Suprapubic skin (tissue), 4 donors: ENCODE measurements around the gene SCP2D1. TPM values are rescaled to one million over a fixed set of nuclear protein-coding genes. Genes with fewer than 3 reads are reported as not detected.

Experiments used
- DNase-seq, 2 donors: peaks; one replicate each; pipeline ENCODE4 v3.0.0-alpha.2; 2019; ENCODE audit warnings: low spot score in 2 of 2
- H3K27ac ChIP-seq: fragments of 200-600 bp; sonication (generic); one replicate; pipeline ENCODE4 v1.5.1; 2019
- H3K27me3 ChIP-seq: fragments of 200-600 bp; sonication (generic); one replicate; pipeline ENCODE4 v1.5.1; 2019
- H3K36me3 ChIP-seq: fragments of 200-600 bp; sonication (generic); one replicate; pipeline ENCODE4 v1.5.1; 2019
- H3K4me1 ChIP-seq: fragments of 200-600 bp; sonication (generic); one replicate; pipeline ENCODE4 v1.5.1; 2019
- H3K4me3 ChIP-seq: fragments of 200-600 bp; sonication (generic); one replicate; pipeline ENCODE4 v1.5.1; 2019; ENCODE audit warnings: mild to moderate bottlenecking
- H3K9me3 ChIP-seq: fragments of 200-600 bp; sonication (generic); one replicate; pipeline ENCODE4 v1.5.1; 2019
- EP300 ChIP-seq: sonication (generic); formaldehyde crosslinking; IDR thresholded peaks from one replicate; pipeline ENCODE4 v1.6.1; 2017; ENCODE audit warnings: antibody characterized with exemption
- POLR2A ChIP-seq, 2 donors: fragments of 450-650 bp; IDR thresholded peaks; one replicate each; pipeline ENCODE4 v1.6.1; 2017; ENCODE audit warnings: antibody characterized with exemption in 2 of 2, mild to moderate bottlenecking in 2 of 2, moderate library complexity in 2 of 2
- POLR2AphosphoS5 ChIP-seq, 3 donors: sonication (generic); formaldehyde crosslinking; IDR thresholded peaks; one replicate each; pipeline ENCODE4 v1.6.1; 2017; ENCODE audit warnings: antibody characterized with exemption in 3 of 3
- WGBS: methylation state at CpG from one replicate; pipeline ENCODE4 v1.1.5; 2018; 5-methylcytosine and 5-hydroxymethylcytosine counted together
- total RNA-seq, 4 donors: library from RNA; depleted of rRNA; stranded (reverse); fragments of >200 nt; gene quantifications; one replicate each; pipeline ENCODE4 v1.1.0, GENCODE V29; 2016
- TF ChIP-seq, protein P1 (sequence below), 2 donors: fragments of 200-600 bp in 1 of 2; fragments of 450-650 bp in 1 of 2; sonication (generic) in 1 of 2; IDR thresholded peaks; one replicate each; pipeline ENCODE4 v1.5.1; 2016 to 2019; ENCODE audit warnings: antibody characterized with exemption in 2 of 2, mild to moderate bottlenecking in 1 of 2, moderate library complexity in 1 of 2

Gene SCP2D1
- total RNA-seq, 4 donors from 2014 or later, result not detected

DNA sequence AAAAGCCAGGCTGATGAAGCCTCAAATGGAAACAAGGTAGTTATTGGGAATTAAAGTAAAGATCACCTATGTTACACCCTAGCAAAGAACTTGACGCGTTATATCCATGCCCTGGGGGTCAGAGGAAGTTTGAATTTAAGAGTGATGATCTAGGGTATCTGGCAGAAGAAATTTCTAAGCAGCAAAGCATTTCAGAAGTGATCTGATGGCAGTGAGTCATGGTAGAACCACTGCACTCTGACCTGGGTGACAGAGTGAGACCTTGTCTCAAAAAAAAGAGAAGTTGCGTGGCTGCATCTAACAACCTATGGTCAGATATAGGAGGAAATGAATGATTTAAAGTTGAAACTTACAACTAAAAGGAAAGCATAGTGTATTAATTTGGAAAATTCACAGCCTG lies 45.2 kb downstream of the SCP2D1 start:
- no peaks in the 10 kb centered on the region for H3K27me3 ChIP-seq
- DNase-seq, result no peak
- TF ChIP-seq EP300 (no peak), POLR2A (IDR thresholded peaks at IDR 0.05) (no peak), POLR2AphosphoS5 (IDR thresholded peaks at IDR 0.05) (no peak)
- TF ChIP-seq, protein P1, sequence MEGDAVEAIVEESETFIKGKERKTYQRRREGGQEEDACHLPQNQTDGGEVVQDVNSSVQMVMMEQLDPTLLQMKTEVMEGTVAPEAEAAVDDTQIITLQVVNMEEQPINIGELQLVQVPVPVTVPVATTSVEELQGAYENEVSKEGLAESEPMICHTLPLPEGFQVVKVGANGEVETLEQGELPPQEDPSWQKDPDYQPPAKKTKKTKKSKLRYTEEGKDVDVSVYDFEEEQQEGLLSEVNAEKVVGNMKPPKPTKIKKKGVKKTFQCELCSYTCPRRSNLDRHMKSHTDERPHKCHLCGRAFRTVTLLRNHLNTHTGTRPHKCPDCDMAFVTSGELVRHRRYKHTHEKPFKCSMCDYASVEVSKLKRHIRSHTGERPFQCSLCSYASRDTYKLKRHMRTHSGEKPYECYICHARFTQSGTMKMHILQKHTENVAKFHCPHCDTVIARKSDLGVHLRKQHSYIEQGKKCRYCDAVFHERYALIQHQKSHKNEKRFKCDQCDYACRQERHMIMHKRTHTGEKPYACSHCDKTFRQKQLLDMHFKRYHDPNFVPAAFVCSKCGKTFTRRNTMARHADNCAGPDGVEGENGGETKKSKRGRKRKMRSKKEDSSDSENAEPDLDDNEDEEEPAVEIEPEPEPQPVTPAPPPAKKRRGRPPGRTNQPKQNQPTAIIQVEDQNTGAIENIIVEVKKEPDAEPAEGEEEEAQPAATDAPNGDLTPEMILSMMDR (IDR thresholded peaks at IDR 0.05), result no peak
- no peaks in the 10 kb centered on the region for H3K9me3 ChIP-seq
- H3K36me3 ChIP-seq, result no peaks in the 10 kb centered on the region
- H3K4me1 ChIP-seq, result peaks cover 2% of the 10 kb centered on the region
- H3K27ac ChIP-seq, result no peak overlapping the region
- WGBS, result 76% methylated on average over 3 of the region's 3 CpGs
- H3K4me3 ChIP-seq, result no peak overlapping the region

Other genes with a start within 250 kb of the SCP2D1 start
- gene SMIM26, start 246.4 kb upstream of the SCP2D1 start, total RNA-seq, result 100 to 1,000 TPM in 2 of 4 donors, 10 to 100 TPM in 2; 79.4 to 130 (median 104) TPM
- gene DTD1, start 225.7 kb upstream of the SCP2D1 start, total RNA-seq, result 10 to 100 TPM; 22.5 to 33.2 (median 27.0) TPM